ENCODE data around the gene PPCDC.
"Not testable (repeated sequence)": the region's sequence is repeated elsewhere in the genome, so short reads cannot be mapped to it uniquely, and the experiment has no call there.

Gene PPCDC

GRCh38 chr15:75065851-75066509 lies 42.6 kb downstream of the PPCDC start:
- DNase-seq (ENCODE audit: low read depth, low spot score) = no peak

- no peak for DNase-seq (ENCODE audit: low read depth, low spot score)
Measured at GRCh38 chr15:75067123-75067830, 43.9 kb downstream of the PPCDC start.

GRCh38 chr15:75068748-75069147 lies 45.4 kb downstream of the PPCDC start:
- no peak for DNase-seq (ENCODE audit: low read depth, low spot score)

- no peak for DNase-seq (ENCODE audit: low read depth, low spot score)
Measured at GRCh38 chr15:75069301-75069925, 46.0 kb downstream of the PPCDC start.

GRCh38 chr15:75070674-75071073 lies 47.3 kb downstream of the PPCDC start:
- no peak for DNase-seq (ENCODE audit: low read depth, low spot score)

- no peak for DNase-seq (ENCODE audit: low read depth, low spot score)
Measured at GRCh38 chr15:75073197-75073596, 49.8 kb downstream of the PPCDC start.

- DNase-seq (ENCODE audit: low read depth, low spot score) = no peak
Measured at GRCh38 chr15:75076277-75076676, 52.9 kb downstream of the PPCDC start.

GRCh38 chr15:75077551-75077961 lies 54.2 kb downstream of the PPCDC start:
- not testable (repeated sequence) for DNase-seq (ENCODE audit: low read depth, low spot score)

GRCh38 chr15:75081150-75081549 lies 57.8 kb downstream of the PPCDC start:
- DNase-seq (ENCODE audit: low read depth, low spot score) = no peak

GRCh38 chr15:75082689-75083088 lies 59.3 kb downstream of the PPCDC start:
- no peak for DNase-seq (ENCODE audit: low read depth, low spot score)

GRCh38 chr15:75085708-75086107 lies 62.3 kb downstream of the PPCDC start:
- DNase-seq (ENCODE audit: low read depth, low spot score) = not testable (repeated sequence)

- DNase-seq (ENCODE audit: low read depth, low spot score) = no peak
Measured at GRCh38 chr15:75089456-75090387, 66.3 kb downstream of the PPCDC start.

GRCh38 chr15:75090388-75090734 lies 67.0 kb downstream of the PPCDC start:
- DNase-seq (ENCODE audit: low read depth, low spot score) = no peak

- DNase-seq (ENCODE audit: low read depth, low spot score) = peak; percentile 70
Measured at GRCh38 chr15:75091814-75092213, 68.4 kb downstream of the PPCDC start.

GRCh38 chr15:75094961-75095478 lies 71.6 kb downstream of the PPCDC start:
- DNase-seq (ENCODE audit: low read depth, low spot score) = not testable (repeated sequence)

- DNase-seq (ENCODE audit: low read depth, low spot score) = no peak
Measured at GRCh38 chr15:75095594-75095993, 72.2 kb downstream of the PPCDC start.

GRCh38 chr15:75097939-75098338 lies 74.5 kb downstream of the PPCDC start:
- no peak for DNase-seq (ENCODE audit: low read depth, low spot score)

- DNase-seq (ENCODE audit: low read depth, low spot score) = no peak
Measured at GRCh38 chr15:75098404-75098803, 75.0 kb downstream of the PPCDC start.

Data from astrocyte of the hippocampus (primary cell).